CD14-positive monocyte (primary cell): ENCODE results near the gene RNF31. TPM values are rescaled to one million over a fixed set of nuclear protein-coding genes. Genes with fewer than 3 reads are reported as not detected.

Experiments
- DNase-seq, 3 donors: peaks; one replicate each; pipeline ENCODE4 v3.0.0-alpha.2; 2011 to 2022
- H2AFZ ChIP-seq: 2 replicates; pipeline ENCODE4 v1.6.0; 2012; ENCODE audit warnings: mild to moderate bottlenecking, low read depth, low read length, inconsistent platforms; ENCODE audit not compliant: insufficient read depth, poor library complexity, severe bottlenecking
- H3K27ac ChIP-seq, 2 donors: 1 replicate in 1 of 2; 2 replicates in 1 of 2; pipeline ENCODE4 v1.5.1; 2012 to 2013; ENCODE audit warnings: low read length in 2 of 2, control low read depth in 1 of 2, inconsistent platforms in 1 of 2, low read depth in 1 of 2, mild to moderate bottlenecking in 1 of 2
- H3K27me3 ChIP-seq, 2 donors: one replicate each; pipeline versions ENCODE4 v1.6.0 to v1.6.1; 2011 to 2013; ENCODE audit warnings: low read length in 2 of 2; ENCODE audit not compliant: control insufficient read depth in 2 of 2, insufficient read depth in 2 of 2
- H3K36me3 ChIP-seq, 2 donors: replicated peaks in 1 of 2; 1 replicate in 1 of 2; 2 replicates in 1 of 2; pipeline versions ENCODE4 v1.5.1 to v1.6.1; 2012 to 2013; ENCODE audit warnings: low read length in 2 of 2, control low read depth in 1 of 2, inconsistent platforms in 1 of 2, mild to moderate bottlenecking in 1 of 2; ENCODE audit not compliant: insufficient read depth in 2 of 2, control insufficient read depth in 1 of 2
- H3K4me1 ChIP-seq, 2 donors: 1 replicate in 1 of 2; 2 replicates in 1 of 2; pipeline versions ENCODE4 v1.5.1 to v1.6.1; 2012 to 2013; ENCODE audit warnings: low read length in 2 of 2, control low read depth in 1 of 2, inconsistent platforms in 1 of 2, mild to moderate bottlenecking in 1 of 2, moderate library complexity in 1 of 2; ENCODE audit not compliant: insufficient read depth in 2 of 2, control insufficient read depth in 1 of 2
- H3K4me2 ChIP-seq: replicated peaks from 2 replicates; pipeline ENCODE3; 2012; ENCODE audit warnings: low read length, moderate library complexity, mild to moderate bottlenecking; ENCODE audit not compliant: poor library complexity, severe bottlenecking; ENCODE audit errors: extremely low read depth
- H3K4me3 ChIP-seq, 3 experiments: fragments of 200-600 bp in 1 of 3; sonication (generic) in 1 of 3; replicated peaks in 1 of 3; 1 replicate in 2 of 3; 2 replicates in 1 of 3; pipeline ENCODE4 v1.5.1; 2011 to 2013; ENCODE audit warnings: low read length in 3 of 3, mild to moderate bottlenecking in 3 of 3, control low read depth in 2 of 3, low read depth in 2 of 3, inconsistent platforms in 1 of 3, moderate library complexity in 1 of 3
- H3K79me2 ChIP-seq: 2 replicates; pipeline ENCODE4 v1.6.0; 2012; ENCODE audit warnings: mild to moderate bottlenecking, control low read depth, inconsistent platforms, low read length, moderate library complexity; ENCODE audit not compliant: insufficient read depth
- H3K9ac ChIP-seq: 2 replicates; pipeline ENCODE4 v1.6.0; 2017; ENCODE audit warnings: low read length, mild to moderate bottlenecking; ENCODE audit not compliant: insufficient read depth, poor library complexity, severe bottlenecking
- H3K9me3 ChIP-seq, 2 donors: replicated peaks in 1 of 2; 1 replicate in 1 of 2; 2 replicates in 1 of 2; pipeline versions ENCODE4 v1.5.1 to v1.6.1; 2012 to 2013; ENCODE audit warnings: low read length in 2 of 2, control low read depth in 1 of 2; ENCODE audit not compliant: control insufficient read depth in 1 of 2, insufficient read depth in 1 of 2
- H4K20me1 ChIP-seq: 2 replicates; pipeline ENCODE4 v1.6.0; 2012; ENCODE audit warnings: mild to moderate bottlenecking, low read length, control low read depth, moderate library complexity; ENCODE audit not compliant: insufficient read depth
- H3K27ac Mint-ChIP-seq, 7 donors: one replicate each; pipeline ENCODE4 v1.8.0; 2020; ENCODE audit warnings: mild to moderate bottlenecking in 7 of 7, mixed read lengths in 7 of 7, moderate library complexity in 6 of 7, inconsistent platforms in 2 of 7
- H3K27me3 Mint-ChIP-seq, 3 donors: one replicate each; pipeline ENCODE4 v1.8.0; 2021 to 2022; ENCODE audit warnings: low read depth in 3 of 3, mild to moderate bottlenecking in 3 of 3, mixed read lengths in 3 of 3, moderate library complexity in 3 of 3, inconsistent platforms in 1 of 3
- H3K36me3 Mint-ChIP-seq, 2 donors: one replicate each; pipeline ENCODE4 v1.8.0; 2020; ENCODE audit warnings: mixed read lengths in 2 of 2, inconsistent platforms in 1 of 2, mild to moderate bottlenecking in 1 of 2
- H3K4me1 Mint-ChIP-seq: one replicate; pipeline ENCODE4 v1.8.0; 2020; ENCODE audit warnings: mild to moderate bottlenecking, mixed read lengths
- H3K4me3 Mint-ChIP-seq, 2 donors: one replicate each; pipeline ENCODE4 v1.8.0; 2020; ENCODE audit warnings: mild to moderate bottlenecking in 2 of 2, mixed read lengths in 2 of 2, moderate library complexity in 1 of 2
- H3K9me3 Mint-ChIP-seq, 7 donors: one replicate each; pipeline ENCODE4 v1.8.0; 2020 to 2022; ENCODE audit warnings: mixed read lengths in 7 of 7, mild to moderate bottlenecking in 6 of 7, moderate library complexity in 6 of 7, inconsistent platforms in 2 of 7
- CTCF ChIP-seq: fragments of 200-600 bp; IDR thresholded peaks from one replicate; pipeline ENCODE4 v1.8.0; 2022; ENCODE audit warnings: antibody characterized with exemption, mild to moderate bottlenecking
- WGBS: methylation state at CpG from one replicate; pipeline ENCODE4 v1.1.5; 2013; ENCODE audit warnings: missing lambda C conversion rate; ENCODE audit not compliant: insufficient coverage; 5-methylcytosine and 5-hydroxymethylcytosine counted together
- intact Hi-C, 2 donors: fragments of 100-400 bp; cut with micrococcal nuclease; formaldehyde crosslinking; loops; one replicate each; pipeline versions ENCODE4 v1.15.0 to v1.15.1; 2023
- polyA plus RNA-seq, 3 donors: library from polyadenylated mRNA; depleted of rRNA in 1 of 3; unstranded in 2 of 3; stranded (reverse) in 1 of 3; fragments of 300-500 nt in 2 of 3; fragments of >200 nt in 1 of 3; fragmentation: Illumina TruSeq in 2 of 3; gene quantifications; 1 replicate in 2 of 3; 2 replicates in 1 of 3; pipeline ENCODE4 v1.2.3, GENCODE V29; 2012 to 2021

The RNF31 gene
- polyA plus RNA-seq, 3 donors, result 30.7 to 63.2 (median 36.8) TPM

- Histone ChIP-seq H3K4me1 (no peaks in the 10 kb centered on the region), H3K36me3 (peaks cover 64 to 74% of the 10 kb centered on the region in 2 donors), H3K9me3 (no peaks in the 10 kb centered on the region), H3K4me3 (no peak overlapping the region), H2AFZ (no peak overlapping the region), H4K20me1 (no peaks in the 10 kb centered on the region), H3K27ac (no peak overlapping the region), H3K79me2 (peaks cover 2% of the 10 kb centered on the region), H3K27me3 (no peaks in the 10 kb centered on the region), H3K4me2 (no peak overlapping the region), H3K9ac (no peak overlapping the region)
- Mint-ChIP-seq H3K4me3 (no peak overlapping the region), H3K4me1 (peaks cover 5% of the 10 kb centered on the region), H3K36me3 (peaks cover 59 to 86% of the 10 kb centered on the region in 2 donors), H3K27ac (no peak overlapping the region), H3K27me3 (peaks cover 0 to 5% (median 0%) of the 10 kb centered on the region in 3 donors), H3K9me3 (no peaks in the 10 kb centered on the region)
- DNase-seq, result no peak
- WGBS, result no CpG with 5 or more reads among the region's 4 CpGs
- no peak for TF ChIP-seq CTCF
- intact Hi-C loops, result no loop called here
Measured at GRCh38 chr14:24122416-24122815, 24.9 kb upstream of the RNF31 start.

- no peak overlapping the region for H3K27ac ChIP-seq
- H3K4me3 ChIP-seq, result no peak overlapping the region
- TF ChIP-seq CTCF, result no peak
- intact Hi-C loops, result no loop called here
- H3K9ac ChIP-seq, result no peak overlapping the region
- Mint-ChIP-seq H3K9me3 (no peaks in the 10 kb centered on the region), H3K4me3 (no peak overlapping the region), H3K4me1 (peaks cover 4% of the 10 kb centered on the region), H3K27me3 (peaks cover 0 to 5% (median 0%) of the 10 kb centered on the region in 3 donors), H3K27ac (peak overlapping the region in 2 of 7 donors; percentile 39 to 57), H3K36me3 (peaks cover 55 to 82% of the 10 kb centered on the region in 2 donors)
- H3K4me1 ChIP-seq, result no peaks in the 10 kb centered on the region
- no peaks in the 10 kb centered on the region for H3K27me3 ChIP-seq
- H3K9me3 ChIP-seq, result no peaks in the 10 kb centered on the region
- no peak overlapping the region for H2AFZ ChIP-seq
- H4K20me1 ChIP-seq, result no peaks in the 10 kb centered on the region
- WGBS, result 93% methylated on average over 6 of the region's 8 CpGs
- no peaks in the 10 kb centered on the region for H3K79me2 ChIP-seq
- peaks cover 59 to 69% of the 10 kb centered on the region in 2 donors for H3K36me3 ChIP-seq
- H3K4me2 ChIP-seq, result no peak overlapping the region
- no peak for DNase-seq
Measured at GRCh38 chr14:24122898-24123297, 24.4 kb upstream of the RNF31 start.
